Left hindlimb (tissue), 1 donor: ENCODE measurements around the gene LDLR.
"Not testable (repeated sequence)": the region's sequence is repeated elsewhere in the genome, so short reads cannot be mapped to it uniquely, and the experiment has no call there.

Source experiments
- DNase-seq: peaks from one replicate; pipeline ENCODE4 v3.0.0-alpha.2; 2018

LDLR gene

GRCh38 chr19:11106477-11106876 lies 17.2 kb downstream of the LDLR start:
- peak; percentile 64 for DNase-seq

- no peak for DNase-seq
Observed at GRCh38 chr19:11108746-11109145, 19.5 kb downstream of the LDLR start.

DNA sequence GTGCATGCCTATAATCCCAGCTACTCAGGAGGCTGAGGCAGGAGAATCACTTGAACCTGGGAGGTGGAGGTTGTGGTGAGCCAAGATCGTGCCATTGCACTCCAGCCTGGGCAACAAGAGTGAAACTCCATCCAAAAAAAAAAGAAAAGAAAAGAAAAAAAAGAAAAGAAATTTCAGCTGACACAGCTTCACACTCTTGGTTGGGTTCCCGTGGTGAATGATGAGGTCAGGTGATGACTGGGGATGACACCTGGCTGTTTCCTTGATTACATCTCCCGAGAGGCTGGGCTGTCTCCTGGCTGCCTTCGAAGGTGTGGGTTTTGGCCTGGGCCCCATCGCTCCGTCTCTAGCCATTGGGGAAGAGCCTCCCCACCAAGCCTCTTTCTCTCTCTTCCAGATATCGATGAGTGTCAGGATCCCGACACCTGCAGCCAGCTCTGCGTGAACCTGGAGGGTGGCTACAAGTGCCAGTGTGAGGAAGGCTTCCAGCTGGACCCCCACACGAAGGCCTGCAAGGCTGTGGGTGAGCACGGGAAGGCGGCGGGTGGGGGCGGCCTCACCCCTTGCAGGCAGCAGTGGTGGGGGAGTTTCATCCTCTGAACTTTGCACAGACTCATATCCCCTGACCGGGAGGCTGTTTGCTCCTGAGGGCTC lies 22.0 kb downstream of the LDLR start:
- DNase-seq: no peak

- DNase-seq: no peak
Observed at GRCh38 chr19:11111771-11112144, 22.5 kb downstream of the LDLR start.

GRCh38 chr19:11113140-11113708 lies 24.0 kb downstream of the LDLR start:
- DNase-seq: no peak

- DNase-seq: no peak
Observed at GRCh38 chr19:11115042-11115441, 25.8 kb downstream of the LDLR start.

DNA sequence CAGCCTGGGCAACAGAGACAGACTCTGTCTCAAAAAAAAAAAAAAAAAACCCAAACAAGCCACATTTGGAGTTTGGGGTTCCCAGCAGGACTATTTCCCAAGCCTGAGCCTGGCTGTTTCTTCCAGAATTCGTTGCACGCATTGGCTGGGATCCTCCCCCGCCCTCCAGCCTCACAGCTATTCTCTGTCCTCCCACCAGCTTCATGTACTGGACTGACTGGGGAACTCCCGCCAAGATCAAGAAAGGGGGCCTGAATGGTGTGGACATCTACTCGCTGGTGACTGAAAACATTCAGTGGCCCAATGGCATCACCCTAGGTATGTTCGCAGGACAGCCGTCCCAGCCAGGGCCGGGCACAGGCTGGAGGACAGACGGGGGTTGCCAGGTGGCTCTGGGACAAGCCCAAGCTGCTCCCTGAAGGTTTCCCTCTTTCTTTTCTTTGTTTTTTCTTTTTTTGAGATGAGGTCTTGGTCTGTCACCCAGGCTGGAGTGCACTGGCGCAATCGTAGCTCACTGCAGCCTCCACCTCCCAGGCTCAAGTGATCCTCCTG lies 26.7 kb downstream of the LDLR start:
- DNase-seq: no peak

- no peak for DNase-seq
Observed at GRCh38 chr19:11116507-11116906, 27.2 kb downstream of the LDLR start.

DNA sequence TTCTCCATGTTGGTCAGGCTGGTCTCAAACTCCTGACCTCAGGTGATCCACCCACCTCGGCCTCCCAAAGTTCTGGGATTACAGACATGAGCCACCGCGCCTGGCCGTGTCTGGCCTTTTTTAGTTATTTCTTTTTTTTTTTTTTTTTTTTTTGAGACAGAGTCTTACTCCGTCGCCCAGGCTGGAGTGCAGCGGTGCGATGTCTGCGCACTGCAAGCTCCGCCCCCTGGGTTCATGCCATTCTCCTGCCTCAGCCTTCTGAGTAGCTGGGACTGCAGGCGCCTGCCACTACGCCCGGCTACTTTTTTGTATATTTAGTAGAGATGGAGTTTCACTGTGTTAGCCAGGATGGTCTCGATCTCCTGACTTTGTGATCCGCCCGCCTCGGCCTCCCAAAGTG lies 32.7 kb downstream of the LDLR start:
- not testable (repeated sequence) for DNase-seq

- DNase-seq: no peak
Observed at GRCh38 chr19:11123114-11123513, 33.9 kb downstream of the LDLR start.

GRCh38 chr19:11124157-11124556 lies 34.9 kb downstream of the LDLR start:
- not testable (repeated sequence) for DNase-seq

- DNase-seq: peak; percentile 69
Observed at GRCh38 chr19:11125994-11126685, 36.9 kb downstream of the LDLR start.

DNA sequence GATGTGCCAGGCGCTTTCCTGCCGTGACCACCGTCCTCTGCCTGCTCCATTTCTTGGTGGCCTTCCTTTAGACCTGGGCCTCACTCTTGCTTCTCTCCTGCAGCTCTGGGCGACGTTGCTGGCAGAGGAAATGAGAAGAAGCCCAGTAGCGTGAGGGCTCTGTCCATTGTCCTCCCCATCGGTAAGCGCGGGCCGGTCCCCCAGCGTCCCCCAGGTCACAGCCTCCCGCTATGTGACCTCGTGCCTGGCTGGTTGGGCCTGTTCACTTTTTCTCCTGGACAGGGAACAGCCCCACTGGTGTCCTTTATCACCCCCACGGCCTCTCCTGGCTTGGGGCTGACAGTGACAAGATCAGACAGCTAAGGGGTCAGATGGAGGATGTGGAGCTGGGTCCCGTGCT lies 38.6 kb downstream of the LDLR start:
- DNase-seq: no peak

DNA sequence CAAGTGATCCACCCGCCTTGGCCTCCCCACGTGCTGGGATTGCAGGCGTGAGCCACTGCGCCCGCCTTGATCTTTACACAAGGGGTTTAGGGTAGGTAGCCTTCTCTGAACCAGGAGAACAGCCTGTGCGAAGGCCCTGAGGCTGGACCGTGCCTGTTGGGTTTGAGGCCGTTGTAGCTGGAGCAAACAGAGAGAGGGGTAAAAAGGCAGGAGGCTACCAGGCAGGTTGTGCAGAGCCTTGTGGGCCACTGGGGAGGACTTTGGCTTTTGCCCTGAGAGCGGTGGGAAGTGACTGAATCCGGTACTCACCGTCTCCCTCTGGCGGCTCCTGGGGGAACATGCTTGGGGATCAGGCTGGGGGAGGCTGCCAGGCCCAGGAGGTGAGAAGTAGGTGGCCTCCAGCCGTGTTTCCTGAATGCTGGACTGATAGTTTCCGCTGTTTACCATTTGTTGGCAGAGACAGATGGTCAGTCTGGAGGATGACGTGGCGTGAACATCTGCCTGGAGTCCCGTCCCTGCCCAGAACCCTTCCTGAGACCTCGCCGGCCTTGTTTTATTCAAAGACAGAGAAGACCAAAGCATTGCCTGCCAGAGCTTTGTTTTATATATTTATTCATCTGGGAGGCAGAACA lies 41.7 kb downstream of the LDLR start:
- peak; percentile 67 for DNase-seq

- DNase-seq: no peak
Observed at GRCh38 chr19:11131471-11131870, 42.2 kb downstream of the LDLR start.

DNA sequence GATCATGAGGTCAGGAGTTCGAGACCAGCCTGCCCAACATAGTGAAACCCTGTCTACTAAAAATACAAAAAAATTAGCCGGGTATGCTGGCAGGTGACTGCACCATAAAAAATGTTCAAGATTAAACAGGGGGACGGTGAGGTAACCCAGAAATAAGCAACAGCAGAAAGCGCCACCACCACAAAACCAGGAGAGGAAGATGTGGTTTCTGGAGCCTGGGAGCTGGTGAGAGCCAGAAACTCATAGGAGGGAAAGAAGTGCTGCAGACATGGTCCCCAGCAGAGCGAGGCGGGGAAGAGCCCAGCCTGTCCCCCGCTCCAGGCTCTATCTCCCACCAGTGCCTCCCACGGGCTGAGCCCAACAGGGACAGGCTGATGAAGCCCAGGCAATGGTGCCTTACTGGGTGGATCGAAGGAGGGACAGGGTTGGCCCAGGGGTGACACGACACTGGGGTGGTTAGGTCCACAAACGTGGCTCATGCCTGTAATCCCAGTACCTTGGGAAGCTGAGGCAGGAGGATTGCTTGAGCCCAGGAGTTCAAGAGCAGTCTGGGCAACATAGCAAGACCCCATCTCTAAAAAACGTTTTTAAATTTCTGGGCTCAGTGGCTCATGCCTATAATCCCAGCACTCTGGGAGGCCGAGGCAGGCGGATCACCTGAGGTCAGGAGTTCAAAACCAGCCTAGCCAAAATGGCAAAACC lies 47.3 kb downstream of the LDLR start:
- DNase-seq: no peak

DNA sequence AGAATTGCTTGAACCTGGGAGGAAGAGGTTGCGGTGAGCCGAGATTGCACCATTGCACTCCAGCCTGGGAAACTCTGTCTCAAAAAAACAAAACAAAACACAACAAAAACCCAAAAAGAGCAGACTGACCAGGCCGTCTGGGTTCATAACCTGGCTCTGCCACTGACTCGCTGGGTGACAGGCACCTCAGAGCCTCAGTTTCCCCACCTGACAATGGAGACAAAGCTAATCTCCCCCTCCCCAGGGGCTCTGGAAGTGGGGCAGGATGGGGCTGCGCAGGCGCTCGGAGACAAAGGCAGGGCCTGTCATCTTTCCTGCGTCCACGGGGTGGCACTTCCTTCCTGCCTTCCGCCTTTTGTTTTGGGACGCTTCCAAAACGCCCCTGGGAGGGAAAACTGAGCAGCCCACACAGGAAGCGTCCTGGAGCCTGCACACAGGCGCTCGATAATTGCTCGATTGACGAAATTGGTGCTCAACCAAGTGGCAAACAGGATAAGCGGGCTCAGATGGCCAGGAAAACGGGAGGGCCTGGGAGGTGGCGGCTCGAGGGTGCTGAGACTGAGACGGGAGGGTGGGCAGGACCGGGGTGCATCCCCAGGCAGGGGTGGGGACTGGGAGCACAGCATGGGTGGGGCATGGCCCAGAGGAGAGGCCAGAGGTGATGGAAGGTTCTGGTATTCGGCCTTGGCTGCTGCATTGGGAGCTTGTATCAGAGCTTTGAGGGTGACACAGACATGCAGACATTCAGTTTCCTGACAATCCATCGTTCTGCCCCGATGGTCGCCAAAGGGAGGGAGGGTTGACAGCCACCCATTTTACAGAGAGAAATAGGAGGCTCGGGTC lies 48.5 kb downstream of the LDLR start:
- peak; percentile 89 for DNase-seq

- peak; percentile 89 for DNase-seq
Observed at GRCh38 chr19:11138601-11139300, 49.5 kb downstream of the LDLR start.

GRCh38 chr19:11140023-11140538 lies 50.8 kb downstream of the LDLR start:
- DNase-seq: not testable (repeated sequence)

GRCh38 chr19:11140896-11141295 lies 51.6 kb downstream of the LDLR start:
- no peak for DNase-seq

GRCh38 chr19:11141937-11142527 lies 52.8 kb downstream of the LDLR start:
- peak; percentile 36 for DNase-seq
